Memory B cell (primary cell): ENCODE measurements around the gene CD47.

Experiments
- ATAC-seq: fragments of 150-1000 bp; cut with Tn5 transposase; 2 replicates; pipeline ENCODE4 v1.10.0; 2021; ENCODE audit warnings: low read depth, mild to moderate bottlenecking, moderate library complexity
- DNase-seq, 2 donors: peaks; one replicate each; pipeline ENCODE4 v3.0.0; 2022; ENCODE audit warnings: low spot score in 2 of 2
- H3K27ac Mint-ChIP-seq: one replicate; pipeline ENCODE4 v1.8.0; 2022; ENCODE audit warnings: mild to moderate bottlenecking, moderate library complexity, mixed read lengths
- H3K27me3 Mint-ChIP-seq: one replicate; pipeline ENCODE4 v1.8.0; 2022; ENCODE audit warnings: mixed read lengths
- H3K36me3 Mint-ChIP-seq: one replicate; pipeline ENCODE4 v1.8.0; 2022; ENCODE audit warnings: mild to moderate bottlenecking, mixed read lengths
- H3K4me1 Mint-ChIP-seq: one replicate; pipeline ENCODE4 v1.8.0; 2022; ENCODE audit warnings: mixed read lengths
- H3K4me3 Mint-ChIP-seq: one replicate; pipeline ENCODE4 v1.8.0; 2022; ENCODE audit warnings: mild to moderate bottlenecking, moderate library complexity, mixed read lengths
- H3K9me3 Mint-ChIP-seq: one replicate; pipeline ENCODE4 v1.8.0; 2022; ENCODE audit warnings: mixed read lengths

CD47 gene

DNA sequence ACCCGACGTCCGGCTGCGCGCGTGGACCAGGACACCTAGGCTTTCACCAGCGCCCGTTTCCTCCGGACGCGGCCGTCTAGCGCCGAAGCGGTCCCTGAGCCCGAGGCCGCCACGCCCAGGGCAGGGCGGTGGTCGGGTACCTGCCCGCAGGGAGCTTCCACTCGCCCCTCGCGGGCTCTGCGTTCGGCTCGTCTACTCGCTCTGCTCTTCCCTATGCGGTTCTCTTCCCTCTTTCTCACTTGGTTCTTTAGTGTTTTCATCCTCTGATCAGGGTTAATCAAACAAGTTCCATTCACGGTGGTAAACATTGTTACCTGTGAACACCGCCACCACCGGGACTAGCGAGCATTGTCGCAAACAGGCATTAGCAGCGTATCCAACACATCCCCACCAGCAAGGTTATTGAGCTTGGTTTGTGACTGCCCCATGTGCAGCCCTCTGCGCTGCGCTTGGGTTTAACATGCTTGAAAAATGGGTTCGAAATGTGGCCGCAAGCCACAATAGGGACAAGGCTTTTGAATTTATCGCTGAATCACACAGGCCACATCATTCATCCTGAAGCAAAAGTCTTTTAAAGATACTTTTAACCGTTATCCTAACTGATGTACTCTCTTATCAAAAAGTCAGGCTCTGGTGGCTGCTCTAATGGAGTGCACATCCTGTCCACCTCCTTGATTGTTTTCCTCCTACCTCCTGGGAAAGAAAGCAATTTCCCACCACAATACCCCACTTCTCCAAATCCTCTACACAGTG is 843 bp upstream of the CD47 start:
- peak overlapping the region; percentile 96 for H3K4me3 Mint-ChIP-seq
- peak overlapping the region; percentile 99 for H3K27ac Mint-ChIP-seq
- no peaks in the 10 kb centered on the region for H3K36me3 Mint-ChIP-seq
- ATAC-seq (no peak), DNase-seq (no peak)
- H3K27me3 Mint-ChIP-seq = no peaks in the 10 kb centered on the region
- no peaks in the 10 kb centered on the region for H3K9me3 Mint-ChIP-seq
- H3K4me1 Mint-ChIP-seq = peaks cover 28% of the 10 kb centered on the region

DNA sequence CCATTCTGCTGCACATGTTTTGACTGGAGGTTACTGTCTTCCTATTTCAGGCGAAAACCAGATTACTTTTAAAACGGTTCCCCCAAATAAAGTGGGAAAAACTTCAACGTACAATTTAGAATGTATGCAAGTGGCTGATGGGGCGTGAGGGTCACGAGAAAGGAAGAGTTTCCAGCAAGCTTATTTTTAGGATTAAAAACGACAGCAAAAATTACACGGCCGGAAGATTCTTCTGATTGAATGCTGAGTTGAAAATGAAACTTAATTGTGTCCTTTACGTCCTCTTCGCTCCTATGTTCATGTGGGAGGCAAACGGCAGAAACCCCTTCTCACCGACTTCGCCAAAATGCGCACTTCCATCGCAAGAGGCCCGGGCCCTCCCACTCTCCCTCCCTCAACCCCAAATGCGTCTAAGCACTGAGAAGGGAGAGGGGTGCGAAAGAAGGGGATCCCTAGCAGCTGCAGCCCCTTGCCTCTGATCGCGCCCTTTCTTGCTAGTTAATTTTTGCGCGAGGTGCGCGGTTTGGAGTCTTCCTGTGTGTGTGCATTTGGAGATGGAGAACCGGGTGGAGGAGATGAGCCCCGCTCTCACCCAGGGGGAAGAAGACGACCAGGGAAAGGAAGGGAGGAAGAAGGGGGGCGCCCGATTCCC is 656 bp downstream of the CD47 start:
- Mint-ChIP-seq H3K4me3 (peak overlapping the region; percentile 98), H3K4me1 (peaks cover 28% of the 10 kb centered on the region), H3K27me3 (no peaks in the 10 kb centered on the region), H3K9me3 (no peaks in the 10 kb centered on the region), H3K36me3 (no peaks in the 10 kb centered on the region), H3K27ac (peak overlapping the region; percentile 99)
- ATAC-seq (peak; percentile 30), DNase-seq (peak; percentile 43 to 54)

DNA sequence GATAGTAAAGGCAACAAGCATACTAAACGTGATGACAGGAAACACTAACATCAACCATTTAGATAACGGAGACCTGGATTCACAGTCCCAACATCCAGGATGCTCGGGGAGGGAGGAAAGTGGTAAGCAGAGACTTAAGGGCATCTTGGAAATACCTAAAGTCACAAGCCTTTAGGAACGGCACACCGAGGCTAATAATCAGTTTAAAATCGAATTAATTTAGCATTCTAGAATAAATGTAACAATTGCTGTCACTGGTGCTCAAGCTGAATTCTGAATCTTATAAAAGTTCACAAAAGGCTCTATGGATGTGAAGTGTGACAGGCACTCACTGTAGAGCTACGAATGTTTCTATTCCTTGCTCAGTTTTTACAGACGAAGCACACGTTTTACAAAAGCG is 1.3 kb downstream of the CD47 start:
- ATAC-seq (no peak), DNase-seq (no peak)
- no peaks in the 10 kb centered on the region for H3K27me3 Mint-ChIP-seq
- peaks cover 24% of the 10 kb centered on the region for H3K4me1 Mint-ChIP-seq
- peak overlapping the region; percentile 98 for H3K4me3 Mint-ChIP-seq
- no peaks in the 10 kb centered on the region for H3K36me3 Mint-ChIP-seq
- H3K9me3 Mint-ChIP-seq = no peaks in the 10 kb centered on the region
- H3K27ac Mint-ChIP-seq = peak overlapping the region; percentile 99

DNA sequence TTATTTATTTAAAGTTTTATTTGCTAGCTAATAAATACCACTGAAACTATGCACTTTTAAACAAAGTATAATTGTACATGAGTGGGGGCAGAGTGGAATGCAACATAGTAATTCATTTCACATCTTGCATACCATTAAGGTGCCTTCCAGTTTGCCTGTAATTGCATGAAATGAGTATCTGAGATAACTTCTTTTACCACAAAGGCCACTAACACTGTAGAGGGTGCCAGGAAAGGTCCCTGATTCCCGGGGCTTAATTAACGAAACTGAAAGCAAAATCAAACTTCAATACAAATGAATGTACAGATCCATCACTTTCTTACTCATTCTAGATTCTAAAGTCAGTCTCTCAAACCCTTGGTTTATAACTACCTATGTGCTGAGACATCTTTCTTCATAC is 2.1 kb downstream of the CD47 start:
- no peaks in the 10 kb centered on the region for H3K36me3 Mint-ChIP-seq
- peak in 1 of 2 donors; percentile 18 for DNase-seq

DNA sequence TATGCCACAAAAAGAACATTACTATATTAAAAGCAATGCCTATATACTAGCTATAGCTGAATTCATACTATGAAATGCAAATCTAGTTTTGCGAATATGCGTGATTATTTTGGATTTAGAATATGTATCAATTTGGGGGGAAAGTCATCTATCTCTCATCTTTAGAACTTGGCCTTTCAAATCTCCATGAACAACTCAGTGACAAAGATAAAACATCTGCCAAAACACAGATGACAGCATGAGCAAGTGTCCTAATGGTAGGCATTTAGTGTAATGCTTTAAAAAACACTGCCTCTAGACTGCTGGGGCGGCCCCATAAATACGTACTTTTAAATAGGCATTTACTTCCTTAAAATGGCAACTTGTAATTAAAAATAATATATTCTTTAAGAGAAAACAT is 2.7 kb downstream of the CD47 start:
- peak overlapping the region; percentile 68 for H3K4me3 Mint-ChIP-seq
- H3K27ac Mint-ChIP-seq = no peak overlapping the region
- ATAC-seq (no peak), DNase-seq (no peak)
- H3K36me3 Mint-ChIP-seq = no peaks in the 10 kb centered on the region
- no peaks in the 10 kb centered on the region for H3K9me3 Mint-ChIP-seq
- H3K4me1 Mint-ChIP-seq = peaks cover 22% of the 10 kb centered on the region
- H3K27me3 Mint-ChIP-seq = no peaks in the 10 kb centered on the region

More for the DNA sequence above, 2.1 kb downstream of the CD47 start:
- Mint-ChIP-seq H3K27me3 (no peaks in the 10 kb centered on the region), H3K4me3 (peak overlapping the region; percentile 75), H3K4me1 (peaks cover 24% of the 10 kb centered on the region), H3K27ac (no peak overlapping the region), H3K9me3 (no peaks in the 10 kb centered on the region)
- ATAC-seq = no peak

DNA sequence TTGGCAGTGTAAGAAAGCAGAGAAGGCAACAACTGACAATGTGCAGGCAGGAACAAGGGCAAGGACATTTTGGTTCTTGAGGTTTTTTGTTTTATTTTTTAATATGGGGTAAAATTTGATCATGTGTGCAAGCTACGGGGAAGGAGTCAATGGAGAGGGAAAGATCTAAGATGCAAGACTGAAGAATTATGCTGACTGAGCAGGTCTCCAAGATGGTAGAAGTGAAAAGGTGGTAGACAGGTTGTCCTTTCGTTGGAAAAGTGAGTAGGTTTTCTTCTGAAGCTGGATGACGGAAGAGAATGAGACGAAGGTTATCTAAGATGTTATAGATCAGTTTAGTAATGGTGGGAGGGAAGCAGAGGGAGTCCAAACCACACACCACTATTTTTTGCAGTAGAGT is 4.2 kb downstream of the CD47 start:
- no peak overlapping the region for H3K4me3 Mint-ChIP-seq
- no peaks in the 10 kb centered on the region for H3K9me3 Mint-ChIP-seq
- no peak for ATAC-seq
- no peaks in the 10 kb centered on the region for H3K27me3 Mint-ChIP-seq
- DNase-seq = no peak
- H3K4me1 Mint-ChIP-seq = peaks cover 18% of the 10 kb centered on the region
- no peak overlapping the region for H3K27ac Mint-ChIP-seq
- H3K36me3 Mint-ChIP-seq = no peaks in the 10 kb centered on the region

DNA sequence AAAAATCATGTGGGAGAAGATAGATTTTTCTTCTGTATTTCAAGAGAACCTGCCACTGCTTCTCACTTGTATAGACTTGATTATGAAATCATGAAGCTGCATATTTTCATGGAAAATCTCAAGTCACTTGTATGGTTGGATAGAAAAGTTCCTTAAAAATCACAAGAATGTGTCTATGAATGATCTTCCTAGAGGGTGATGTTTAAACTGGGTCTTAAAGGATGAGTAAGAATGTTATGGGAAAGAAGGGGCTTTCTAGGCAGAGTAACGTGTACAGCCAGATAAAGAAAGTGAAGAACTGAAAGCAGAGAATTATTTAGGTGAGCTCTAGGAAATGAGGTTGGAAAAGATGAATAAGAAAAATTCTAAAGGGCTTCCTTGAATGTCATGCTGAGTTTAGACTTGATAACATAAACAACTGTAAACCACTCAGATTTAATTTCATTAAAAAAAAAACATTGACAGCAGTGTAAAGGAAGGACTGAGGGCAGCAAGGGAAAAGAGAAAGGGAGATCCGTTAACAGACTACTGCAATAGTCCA is 5.0 kb downstream of the CD47 start:
- no peaks in the 10 kb centered on the region for H3K9me3 Mint-ChIP-seq
- H3K4me1 Mint-ChIP-seq = peaks cover 24% of the 10 kb centered on the region
- DNase-seq (no peak), ATAC-seq (no peak)
- H3K4me3 Mint-ChIP-seq = no peak overlapping the region
- no peaks in the 10 kb centered on the region for H3K36me3 Mint-ChIP-seq
- no peak overlapping the region for H3K27ac Mint-ChIP-seq
- H3K27me3 Mint-ChIP-seq = no peaks in the 10 kb centered on the region

DNA sequence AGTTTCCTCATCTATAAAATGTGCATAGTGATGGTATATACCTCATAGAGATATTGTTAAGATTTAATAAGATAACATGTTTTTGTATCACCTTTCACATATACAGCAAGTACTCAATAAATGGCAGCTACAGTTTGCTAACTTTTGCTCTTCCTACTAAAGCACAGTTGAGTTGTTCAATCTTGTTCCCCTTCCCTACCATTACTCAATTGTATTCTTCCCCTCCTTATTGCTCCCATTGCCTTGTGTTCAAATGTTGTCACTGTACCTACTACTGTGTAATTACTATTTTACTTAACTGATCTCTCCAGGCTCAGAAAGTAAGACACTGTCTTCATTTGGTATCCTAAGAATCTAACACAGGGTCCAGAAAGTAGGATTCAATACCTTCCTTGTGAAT is 5.5 kb downstream of the CD47 start:
- no peaks in the 10 kb centered on the region for H3K9me3 Mint-ChIP-seq
- H3K27ac Mint-ChIP-seq = no peak overlapping the region
- DNase-seq (no peak), ATAC-seq (no peak)
- peaks cover 24% of the 10 kb centered on the region for H3K4me1 Mint-ChIP-seq
- no peaks in the 10 kb centered on the region for H3K36me3 Mint-ChIP-seq
- H3K27me3 Mint-ChIP-seq = no peaks in the 10 kb centered on the region
- H3K4me3 Mint-ChIP-seq = no peak overlapping the region

DNA sequence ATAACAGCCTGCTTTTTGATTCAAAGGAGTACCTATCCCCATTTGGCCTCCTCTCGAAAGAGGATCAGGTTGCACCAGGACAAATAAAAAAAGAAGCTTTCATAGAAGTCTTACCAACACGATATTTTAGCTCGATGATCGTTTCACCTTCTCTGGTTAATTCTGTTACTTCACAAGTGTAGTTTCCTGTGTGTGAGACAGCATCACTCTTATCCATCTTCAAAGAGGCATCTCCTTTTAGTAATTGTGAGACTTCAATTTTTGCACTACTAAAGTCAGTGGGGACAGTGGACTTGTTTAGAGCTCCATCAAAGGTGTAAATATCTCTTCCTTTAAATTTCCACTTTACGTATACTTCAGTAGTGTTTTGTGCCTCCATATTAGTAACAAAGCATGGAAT is 11.0 kb downstream of the CD47 start:
- no peak for DNase-seq
- peaks cover 43% of the 10 kb centered on the region for H3K4me1 Mint-ChIP-seq
- H3K27ac Mint-ChIP-seq = no peak overlapping the region
- no peaks in the 10 kb centered on the region for H3K9me3 Mint-ChIP-seq
- no peak overlapping the region for H3K4me3 Mint-ChIP-seq
- peaks cover 23% of the 10 kb centered on the region for H3K36me3 Mint-ChIP-seq
- no peak for ATAC-seq
- H3K27me3 Mint-ChIP-seq = no peaks in the 10 kb centered on the region

DNA sequence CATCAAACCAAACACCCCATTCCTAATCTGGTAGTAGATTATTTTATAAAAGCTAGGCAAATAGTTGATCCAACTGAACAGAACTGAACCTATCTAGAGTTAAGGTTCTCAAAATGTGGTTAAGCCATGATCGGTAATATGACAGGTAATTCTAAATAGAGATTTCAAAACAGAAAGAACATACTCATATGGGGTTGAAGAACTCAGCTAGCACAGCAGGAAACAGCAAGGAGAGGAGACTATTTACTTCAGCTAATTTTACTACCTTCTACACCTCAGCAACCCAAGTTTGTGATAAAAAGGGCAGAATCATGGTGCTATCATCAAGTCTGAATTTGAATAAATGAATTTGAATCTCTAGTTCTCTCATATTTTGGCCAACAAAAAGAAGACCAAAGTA is 11.8 kb downstream of the CD47 start:
- H3K27me3 Mint-ChIP-seq = no peaks in the 10 kb centered on the region
- H3K27ac Mint-ChIP-seq = peak overlapping the region; percentile 66
- H3K9me3 Mint-ChIP-seq = no peaks in the 10 kb centered on the region
- peaks cover 27% of the 10 kb centered on the region for H3K36me3 Mint-ChIP-seq
- ATAC-seq (no peak), DNase-seq (no peak)
- H3K4me3 Mint-ChIP-seq = peak overlapping the region; percentile 9
- peaks cover 47% of the 10 kb centered on the region for H3K4me1 Mint-ChIP-seq

DNA sequence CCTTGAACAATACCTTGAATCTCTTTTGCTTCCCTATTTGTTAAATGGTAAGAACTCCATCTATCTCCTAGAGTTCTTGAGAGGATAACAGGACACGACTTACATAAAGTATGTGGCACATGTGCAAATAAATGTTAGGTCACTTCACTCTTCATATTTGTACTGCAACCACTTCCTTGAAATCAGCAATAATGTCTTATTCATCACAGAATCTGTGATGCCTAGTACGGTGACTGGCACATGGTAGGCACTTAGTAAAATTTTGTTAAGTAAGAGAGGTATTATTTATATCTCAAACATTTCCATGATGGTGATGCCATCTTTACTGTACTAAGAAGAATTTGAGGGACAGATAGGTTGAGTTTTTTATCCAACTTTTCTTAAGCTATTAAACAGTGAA is 14.3 kb downstream of the CD47 start:
- H3K9me3 Mint-ChIP-seq = no peaks in the 10 kb centered on the region
- ATAC-seq = no peak
- H3K36me3 Mint-ChIP-seq = peaks cover 39% of the 10 kb centered on the region
- no peaks in the 10 kb centered on the region for H3K27me3 Mint-ChIP-seq
- no peak overlapping the region for H3K27ac Mint-ChIP-seq
- peaks cover 54% of the 10 kb centered on the region for H3K4me1 Mint-ChIP-seq
- no peak overlapping the region for H3K4me3 Mint-ChIP-seq
- DNase-seq = no peak

DNA sequence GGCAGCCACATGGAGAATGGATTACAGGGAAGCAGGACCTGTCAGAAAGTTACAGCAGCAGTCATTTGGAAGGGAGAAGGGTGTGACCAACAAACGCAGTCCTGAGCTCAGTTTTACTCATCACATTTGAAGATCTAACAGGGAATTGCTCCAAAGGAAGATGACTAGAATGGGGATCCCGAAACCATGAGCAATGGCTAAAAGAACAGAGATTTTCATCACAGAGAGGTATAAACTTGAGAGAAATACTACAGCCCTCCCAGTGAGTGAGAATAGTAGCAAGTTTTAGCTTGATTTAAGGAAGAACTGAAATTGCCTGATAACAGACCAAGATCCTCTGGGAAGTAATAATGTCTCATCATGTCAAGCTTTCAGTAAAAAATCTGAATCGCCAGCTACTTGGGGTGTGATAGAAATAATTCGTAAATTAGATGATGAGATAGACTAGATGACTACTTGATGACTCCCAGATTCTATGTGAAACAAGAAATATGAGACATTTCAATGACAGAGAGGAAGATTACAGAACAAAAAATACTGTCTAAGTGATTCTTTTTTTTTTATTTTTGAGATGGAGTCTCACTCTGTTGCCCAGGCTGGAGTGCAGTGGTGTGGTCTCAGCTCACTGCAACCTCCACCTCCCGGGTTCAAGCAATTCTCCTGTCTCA is 16.9 kb downstream of the CD47 start:
- peak overlapping the region; percentile 32 for H3K27ac Mint-ChIP-seq
- peaks cover 43% of the 10 kb centered on the region for H3K36me3 Mint-ChIP-seq
- H3K4me1 Mint-ChIP-seq = peaks cover 50% of the 10 kb centered on the region
- no peaks in the 10 kb centered on the region for H3K9me3 Mint-ChIP-seq
- H3K4me3 Mint-ChIP-seq = no peak overlapping the region
- H3K27me3 Mint-ChIP-seq = no peaks in the 10 kb centered on the region
- DNase-seq (no peak), ATAC-seq (no peak)

DNA sequence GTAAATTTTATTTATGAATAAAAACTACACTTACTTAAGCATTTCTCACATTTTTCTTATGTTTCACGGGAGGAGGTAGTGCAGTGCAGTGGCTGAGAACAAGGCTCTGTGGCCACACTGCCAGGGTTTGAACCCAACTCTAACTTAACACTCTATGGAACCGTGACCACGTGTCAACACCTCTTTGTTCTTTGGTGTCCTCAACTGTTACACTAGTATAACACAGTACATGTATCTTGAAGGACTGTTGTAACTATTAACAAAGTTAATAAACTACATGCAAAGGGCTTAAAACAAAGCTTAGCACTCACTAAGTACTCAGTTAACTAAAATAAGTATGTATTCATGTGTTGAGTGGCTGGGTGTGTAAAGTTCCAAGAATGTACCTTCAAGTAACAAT is 19.5 kb downstream of the CD47 start:
- Mint-ChIP-seq H3K4me3 (no peak overlapping the region), H3K9me3 (no peaks in the 10 kb centered on the region), H3K4me1 (peaks cover 47% of the 10 kb centered on the region), H3K27ac (peak overlapping the region; percentile 47), H3K27me3 (no peaks in the 10 kb centered on the region), H3K36me3 (peaks cover 42% of the 10 kb centered on the region)
- no peak for DNase-seq
- ATAC-seq = no peak

DNA sequence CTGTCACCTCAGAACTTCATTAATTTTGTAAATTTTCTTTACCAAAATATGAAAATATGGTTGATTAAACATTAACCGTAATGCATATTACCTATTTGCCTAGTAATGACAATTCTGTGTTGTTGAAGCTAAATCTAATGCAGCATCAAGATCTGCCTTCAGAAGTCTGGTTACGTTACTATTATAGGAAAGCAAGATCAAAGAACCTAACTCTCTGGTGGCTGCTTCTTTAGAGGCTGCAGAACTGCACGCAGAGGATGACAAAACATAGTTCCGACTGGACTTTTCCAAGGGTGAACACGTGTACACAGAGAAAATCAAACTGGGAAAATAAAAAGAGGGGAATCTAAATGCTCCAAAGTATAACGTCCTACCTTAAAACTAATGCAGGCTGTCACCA is 20.5 kb downstream of the CD47 start:
- no peak overlapping the region for H3K4me3 Mint-ChIP-seq

More for the DNA sequence above, 20.5 kb downstream of the CD47 start:
- H3K4me1 Mint-ChIP-seq = peaks cover 49% of the 10 kb centered on the region
- no peaks in the 10 kb centered on the region for H3K27me3 Mint-ChIP-seq
- no peak for DNase-seq
- H3K36me3 Mint-ChIP-seq = peaks cover 44% of the 10 kb centered on the region
- H3K27ac Mint-ChIP-seq = peak overlapping the region; percentile 49
- no peaks in the 10 kb centered on the region for H3K9me3 Mint-ChIP-seq
- no peak for ATAC-seq
